Right lobe of liver (tissue), 4 donors: ENCODE data around the gene FANCC.

ENCODE experiments used
- CTCF ChIP-seq, 4 donors: fragments of 200-600 bp in 3 of 4; fragments of 450-650 bp in 1 of 4; IDR thresholded peaks; one replicate each; pipeline versions ENCODE4 v1.5.1 to v1.8.0; 2016 to 2022; ENCODE audit warnings: antibody characterized with exemption in 4 of 4, mild to moderate bottlenecking in 2 of 4
- POLR2A ChIP-seq: fragments of 450-650 bp; IDR thresholded peaks from one replicate; pipeline ENCODE4 v1.6.1; 2017; ENCODE audit warnings: antibody characterized with exemption, mild to moderate bottlenecking
- donor health status: DM: no; HTN: no; CAD: no.
- donor health status: DM: no; HTN: no; CAD: no.
- donor health status: DM: no; HTN: yes; CAD: no.

GRCh38 chr9:95351051-95351450, 33.5 kb upstream of the FANCC start:
- TF ChIP-seq CTCF (IDR thresholded peaks at IDR 0.05) = no peak
- no peak for TF ChIP-seq POLR2A
